ENCODE results near the gene R3HDM2.
A peak's percentile ranks its signal among the peaks of the same experiment; 100 is the strongest.
"Not testable (repeated sequence)": the region's sequence is repeated elsewhere in the genome, so short reads cannot be mapped to it uniquely, and the experiment has no call there.

The R3HDM2 gene

GRCh38 chr12:57385586-57385985 is 45.3 kb downstream of the R3HDM2 start:
- FAIRE-seq, result no peak
- DNase-seq (ENCODE audit: insufficient read length, low spot score), result no peak

GRCh38 chr12:57384478-57384877 is 46.4 kb downstream of the R3HDM2 start:
- FAIRE-seq (no peak), DNase-seq (ENCODE audit: insufficient read length, low spot score) (no peak)

GRCh38 chr12:57381693-57382220 is 49.1 kb downstream of the R3HDM2 start:
- DNase-seq (ENCODE audit: insufficient read length, low spot score) (no peak), FAIRE-seq (no peak)

GRCh38 chr12:57380300-57380699 is 50.5 kb downstream of the R3HDM2 start:
- DNase-seq (ENCODE audit: insufficient read length, low spot score) (no peak), FAIRE-seq (no peak)

GRCh38 chr12:57377103-57377840 is 53.6 kb downstream of the R3HDM2 start:
- no peak for FAIRE-seq
- DNase-seq (ENCODE audit: insufficient read length, low spot score), result no peak

GRCh38 chr12:57372233-57372632 is 58.6 kb downstream of the R3HDM2 start:
- no peak for DNase-seq (ENCODE audit: insufficient read length, low spot score)
- FAIRE-seq, result no peak

GRCh38 chr12:57370696-57371095 is 60.1 kb downstream of the R3HDM2 start:
- FAIRE-seq (no peak), DNase-seq (ENCODE audit: insufficient read length, low spot score) (no peak)

GRCh38 chr12:57370072-57370471 is 60.8 kb downstream of the R3HDM2 start:
- no peak for DNase-seq (ENCODE audit: insufficient read length, low spot score)
- no peak for FAIRE-seq

GRCh38 chr12:57369202-57369601 is 61.6 kb downstream of the R3HDM2 start:
- no peak for DNase-seq (ENCODE audit: insufficient read length, low spot score)
- FAIRE-seq, result no peak

GRCh38 chr12:57368349-57369095 is 62.3 kb downstream of the R3HDM2 start:
- FAIRE-seq, result no peak

GRCh38 chr12:57367121-57367520 is 63.7 kb downstream of the R3HDM2 start:
- FAIRE-seq, result no peak

More at GRCh38 chr12:57368349-57369095, 62.3 kb downstream of the R3HDM2 start:
- peak; percentile 38 for DNase-seq (ENCODE audit: insufficient read length, low spot score)

GRCh38 chr12:57366315-57366714 is 64.5 kb downstream of the R3HDM2 start:
- DNase-seq (ENCODE audit: insufficient read length, low spot score), result no peak
- no peak for FAIRE-seq

More at GRCh38 chr12:57367121-57367520, 63.7 kb downstream of the R3HDM2 start:
- no peak for DNase-seq (ENCODE audit: insufficient read length, low spot score)

- FAIRE-seq; DNase-seq (ENCODE audit: insufficient read length, low spot score): not testable (repeated sequence)
Observed at GRCh38 chr12:57364156-57364555, 66.7 kb downstream of the R3HDM2 start.

- DNase-seq (ENCODE audit: insufficient read length, low spot score), result no peak
Observed at GRCh38 chr12:57360468-57360867, 70.4 kb downstream of the R3HDM2 start.

GRCh38 chr12:57358646-57359045 is 72.2 kb downstream of the R3HDM2 start:
- no peak for DNase-seq (ENCODE audit: insufficient read length, low spot score)

More at GRCh38 chr12:57360468-57360867, 70.4 kb downstream of the R3HDM2 start:
- no peak for FAIRE-seq

GRCh38 chr12:57355734-57356133 is 75.1 kb downstream of the R3HDM2 start:
- DNase-seq (ENCODE audit: insufficient read length, low spot score), result no peak

More at GRCh38 chr12:57358646-57359045, 72.2 kb downstream of the R3HDM2 start:
- no peak for FAIRE-seq

GRCh38 chr12:57352166-57352565 is 78.7 kb downstream of the R3HDM2 start:
- no peak for FAIRE-seq
- no peak for DNase-seq (ENCODE audit: insufficient read length, low spot score)

More at GRCh38 chr12:57355734-57356133, 75.1 kb downstream of the R3HDM2 start:
- no peak for FAIRE-seq

GRCh38 chr12:57347284-57347683 is 83.6 kb downstream of the R3HDM2 start:
- FAIRE-seq (no peak), DNase-seq (ENCODE audit: insufficient read length, low spot score) (no peak)

- DNase-seq (ENCODE audit: insufficient read length, low spot score), result no peak
- no peak for FAIRE-seq
Observed at GRCh38 chr12:57343703-57344378, 87.0 kb downstream of the R3HDM2 start.

- FAIRE-seq (no peak), DNase-seq (ENCODE audit: insufficient read length, low spot score) (no peak)
Observed at GRCh38 chr12:57342207-57342691, 88.6 kb downstream of the R3HDM2 start.

Measured in HTR-8/SVneo (cell line).